ENCODE results near the gene UCK2.

UCK2 gene

GRCh38 chr1:165836664-165837482 is 9.5 kb downstream of the UCK2 start:
- DNase-seq (ENCODE audit: extremely low read depth, low read depth): no peak
- TF ChIP-seq CTCF (IDR thresholded peaks at IDR 0.05; ENCODE audit: low read depth, low read length): no peak

- DNase-seq (ENCODE audit: extremely low read depth, low read depth): no peak
Measured at GRCh38 chr1:165837838-165838364, 10.5 kb downstream of the UCK2 start.

GRCh38 chr1:165840423-165840822 is 13.0 kb downstream of the UCK2 start:
- no peak for TF ChIP-seq CTCF (IDR thresholded peaks at IDR 0.05; ENCODE audit: low read depth, low read length)
- no peak for DNase-seq (ENCODE audit: extremely low read depth, low read depth)

More at GRCh38 chr1:165837838-165838364, 10.5 kb downstream of the UCK2 start:
- TF ChIP-seq CTCF (IDR thresholded peaks at IDR 0.05; ENCODE audit: low read depth, low read length): no peak

GRCh38 chr1:165841582-165842017 is 14.2 kb downstream of the UCK2 start:
- TF ChIP-seq CTCF (IDR thresholded peaks at IDR 0.05; ENCODE audit: low read depth, low read length): no peak
- DNase-seq (ENCODE audit: extremely low read depth, low read depth): no peak

- no peak for TF ChIP-seq CTCF (IDR thresholded peaks at IDR 0.05; ENCODE audit: low read depth, low read length)
Measured at GRCh38 chr1:165842023-165842670, 14.7 kb downstream of the UCK2 start.

GRCh38 chr1:165842671-165843129 is 15.3 kb downstream of the UCK2 start:
- TF ChIP-seq CTCF (IDR thresholded peaks at IDR 0.05; ENCODE audit: low read depth, low read length): no peak
- no peak for DNase-seq (ENCODE audit: extremely low read depth, low read depth)

More at GRCh38 chr1:165842023-165842670, 14.7 kb downstream of the UCK2 start:
- DNase-seq (ENCODE audit: extremely low read depth, low read depth): no peak

GRCh38 chr1:165843304-165843703 is 15.9 kb downstream of the UCK2 start:
- no peak for DNase-seq (ENCODE audit: extremely low read depth, low read depth)

More at GRCh38 chr1:165843304-165843703, 15.9 kb downstream of the UCK2 start:
- TF ChIP-seq CTCF (IDR thresholded peaks at IDR 0.05; ENCODE audit: low read depth, low read length): no peak
